ENCODE data around the gene TAOK3. TPM values are rescaled to one million over a fixed set of nuclear protein-coding genes. Genes with fewer than 3 reads are reported as not detected.

TAOK3 gene
- total RNA-seq, 1 donor from 2014 or later = 28.6 TPM

DNA sequence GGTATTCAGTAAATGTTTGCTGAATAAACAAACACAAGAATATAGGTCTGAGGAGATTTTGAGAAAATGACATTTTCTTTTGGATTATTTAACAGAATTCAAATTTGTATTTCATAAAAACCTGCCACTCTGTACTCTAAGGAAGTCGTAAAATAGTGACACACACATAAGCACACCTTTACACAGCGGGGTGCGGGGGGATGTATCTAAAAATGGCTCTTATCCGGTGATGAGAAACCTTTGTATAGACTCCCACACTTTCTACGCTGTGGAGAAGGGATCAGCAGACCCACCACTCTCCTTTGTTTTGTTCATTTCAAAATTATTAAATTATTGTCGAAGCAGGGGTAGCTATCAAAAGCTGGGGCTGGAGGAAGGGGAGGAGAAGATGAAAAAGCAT is 178.7 kb downstream of the TAOK3 start:
- Mint-ChIP-seq H3K27ac (ENCODE audit: unreplicated experiment) (no peak overlapping the region), H3K4me1 (ENCODE audit: unreplicated experiment) (peaks cover 16% of the 10 kb centered on the region), H3K36me3 (ENCODE audit: unreplicated experiment) (peaks cover 17% of the 10 kb centered on the region), H3K9me3 (ENCODE audit: unreplicated experiment) (no peaks in the 10 kb centered on the region), H3K4me3 (ENCODE audit: unreplicated experiment) (no peak overlapping the region), H3K27me3 (ENCODE audit: unreplicated experiment) (no peaks in the 10 kb centered on the region)
- DNase-seq (ENCODE audit: extremely low spot score, unreplicated experiment) = no peak
- TF ChIP-seq CTCF (IDR thresholded peaks at IDR 0.05) = no peak

- no peak for DNase-seq (ENCODE audit: extremely low spot score, unreplicated experiment)
- H3K36me3 Mint-ChIP-seq (ENCODE audit: unreplicated experiment) = peaks cover 17% of the 10 kb centered on the region
- no peaks in the 10 kb centered on the region for H3K27me3 Mint-ChIP-seq (ENCODE audit: unreplicated experiment)
- no peak overlapping the region for H3K27ac Mint-ChIP-seq (ENCODE audit: unreplicated experiment)
- H3K4me3 Mint-ChIP-seq (ENCODE audit: unreplicated experiment) = no peak overlapping the region
- peaks cover 21% of the 10 kb centered on the region for H3K4me1 Mint-ChIP-seq (ENCODE audit: unreplicated experiment)
- no peak for TF ChIP-seq CTCF (IDR thresholded peaks at IDR 0.05)
- no peaks in the 10 kb centered on the region for H3K9me3 Mint-ChIP-seq (ENCODE audit: unreplicated experiment)
Observed at GRCh38 chr12:118193477-118193876, 179.2 kb downstream of the TAOK3 start.

- Mint-ChIP-seq H3K27ac (ENCODE audit: unreplicated experiment) (peak overlapping the region; percentile 94), H3K4me1 (ENCODE audit: unreplicated experiment) (peaks cover 35% of the 10 kb centered on the region), H3K27me3 (ENCODE audit: unreplicated experiment) (no peaks in the 10 kb centered on the region), H3K36me3 (ENCODE audit: unreplicated experiment) (peaks cover 4% of the 10 kb centered on the region), H3K9me3 (ENCODE audit: unreplicated experiment) (no peaks in the 10 kb centered on the region), H3K4me3 (ENCODE audit: unreplicated experiment) (peak overlapping the region; percentile 78)
- no peak for TF ChIP-seq CTCF (IDR thresholded peaks at IDR 0.05)
- no peak for DNase-seq (ENCODE audit: extremely low spot score, unreplicated experiment)
Observed at GRCh38 chr12:118190266-118190665, 182.4 kb downstream of the TAOK3 start.

DNA sequence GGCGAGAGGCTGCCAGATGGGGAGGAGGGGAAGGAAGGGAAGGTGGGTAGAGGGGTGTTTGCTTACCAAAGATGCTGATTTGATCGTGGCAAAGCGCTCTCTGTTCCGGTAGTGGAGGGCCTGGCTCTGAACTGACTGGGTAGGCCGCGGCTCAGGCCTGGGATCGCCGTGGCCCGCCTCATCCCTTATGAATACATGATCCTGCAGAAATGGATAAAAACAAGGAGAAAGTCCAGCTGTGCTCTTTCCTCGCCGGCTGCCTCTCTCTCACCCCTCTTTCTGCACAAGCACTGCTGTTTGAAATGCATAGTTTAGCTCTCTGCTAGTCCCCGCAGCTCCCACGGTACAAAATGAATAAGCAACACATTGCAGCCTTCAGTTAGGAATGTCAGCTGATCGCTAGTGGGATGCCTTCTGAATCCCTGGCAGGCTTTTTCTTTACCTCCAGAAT is 182.9 kb downstream of the TAOK3 start:
- no peaks in the 10 kb centered on the region for H3K27me3 Mint-ChIP-seq (ENCODE audit: unreplicated experiment)
- no peak for TF ChIP-seq CTCF (IDR thresholded peaks at IDR 0.05)
- H3K4me3 Mint-ChIP-seq (ENCODE audit: unreplicated experiment) = peak overlapping the region; percentile 78
- DNase-seq (ENCODE audit: extremely low spot score, unreplicated experiment) = no peak
- peaks cover 4% of the 10 kb centered on the region for H3K36me3 Mint-ChIP-seq (ENCODE audit: unreplicated experiment)
- peaks cover 35% of the 10 kb centered on the region for H3K4me1 Mint-ChIP-seq (ENCODE audit: unreplicated experiment)
- H3K27ac Mint-ChIP-seq (ENCODE audit: unreplicated experiment) = peak overlapping the region; percentile 94
- H3K9me3 Mint-ChIP-seq (ENCODE audit: unreplicated experiment) = no peaks in the 10 kb centered on the region

- no peak for DNase-seq (ENCODE audit: extremely low spot score, unreplicated experiment)
- peak overlapping the region; percentile 48 for H3K4me3 Mint-ChIP-seq (ENCODE audit: unreplicated experiment)
- no peaks in the 10 kb centered on the region for H3K9me3 Mint-ChIP-seq (ENCODE audit: unreplicated experiment)
- no peaks in the 10 kb centered on the region for H3K27me3 Mint-ChIP-seq (ENCODE audit: unreplicated experiment)
- TF ChIP-seq CTCF (IDR thresholded peaks at IDR 0.05) = no peak
- H3K36me3 Mint-ChIP-seq (ENCODE audit: unreplicated experiment) = peaks cover 2% of the 10 kb centered on the region
- H3K27ac Mint-ChIP-seq (ENCODE audit: unreplicated experiment) = peak overlapping the region; percentile 94
- peaks cover 36% of the 10 kb centered on the region for H3K4me1 Mint-ChIP-seq (ENCODE audit: unreplicated experiment)
Observed at GRCh38 chr12:118188690-118189371, 183.9 kb downstream of the TAOK3 start.
